GM18951 (cell line): Measurements from ENCODE around the gene FBLN2.

Source experiments
- POLR2A ChIP-seq: IDR thresholded peaks from 4 replicates; pipeline ENCODE4 v1.6.1; 2011; ENCODE audit warnings: mild to moderate bottlenecking; ENCODE audit not compliant: insufficient read length, insufficient read depth; ENCODE audit errors: extremely low read depth
- in situ Hi-C: fragments of 300-500 bp; cut with MboI; formaldehyde crosslinking; loops from one replicate; pipeline ENCODE4 v1.12.0; 2022; ENCODE audit warnings: low sequenced_read_pairs, mixed read lengths, inconsistent platforms; ENCODE audit not compliant: unreplicated experiment

FBLN2 gene

DNA sequence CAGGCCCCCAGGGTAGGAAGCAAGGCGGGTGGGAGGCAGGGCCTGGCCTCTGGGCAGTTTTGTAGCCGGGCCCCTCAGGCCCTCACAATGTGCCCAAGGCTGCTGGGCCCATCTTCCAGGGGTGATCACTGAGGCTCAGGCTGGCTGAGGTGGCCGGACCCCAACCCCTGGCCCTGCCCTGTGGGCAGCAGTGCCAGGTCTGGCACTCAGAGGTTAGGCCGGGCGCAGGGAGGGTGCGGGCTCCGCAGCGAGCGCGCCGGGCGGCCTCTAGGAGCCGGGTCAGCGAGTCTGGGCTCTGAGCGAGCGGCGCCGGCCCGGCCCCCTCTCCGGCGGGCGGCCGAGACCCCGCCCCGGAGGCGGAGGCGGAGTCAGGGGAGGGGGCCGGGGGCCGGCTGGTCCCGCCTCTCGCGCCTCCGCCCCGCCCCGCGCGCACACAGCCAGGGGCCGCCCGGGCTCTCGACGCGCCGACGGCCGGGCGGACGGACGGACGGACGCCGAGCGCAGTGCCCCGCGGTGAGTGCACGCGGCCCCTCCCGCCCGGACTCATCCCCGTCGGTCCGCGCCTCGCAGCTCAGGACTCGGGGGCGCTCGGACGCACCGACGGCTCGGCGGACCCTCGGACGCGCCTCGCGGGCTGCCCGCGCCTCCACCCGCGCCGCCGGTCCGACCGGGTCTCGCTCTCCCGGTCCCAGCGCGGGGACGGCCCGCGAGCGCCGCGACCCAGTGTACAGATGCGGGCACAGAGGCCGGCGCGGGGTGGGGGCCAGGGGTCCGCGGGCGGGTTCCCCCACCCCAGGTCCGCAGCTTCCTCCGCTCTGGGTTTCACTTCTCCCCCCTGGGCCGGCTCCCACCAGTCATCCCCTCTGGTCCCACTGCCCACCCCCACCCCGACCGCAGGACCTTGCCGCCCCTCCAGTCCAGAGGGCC, at the start of gene FBLN2:
Gene FBLN2 (plus strand): TSS at position 430 of the 927 bp plus-strand sequence. CDS start 21,231 bp downstream, outside the sequence.
- in situ Hi-C loops: no loop called here
- TF ChIP-seq POLR2A: no peak

DNA sequence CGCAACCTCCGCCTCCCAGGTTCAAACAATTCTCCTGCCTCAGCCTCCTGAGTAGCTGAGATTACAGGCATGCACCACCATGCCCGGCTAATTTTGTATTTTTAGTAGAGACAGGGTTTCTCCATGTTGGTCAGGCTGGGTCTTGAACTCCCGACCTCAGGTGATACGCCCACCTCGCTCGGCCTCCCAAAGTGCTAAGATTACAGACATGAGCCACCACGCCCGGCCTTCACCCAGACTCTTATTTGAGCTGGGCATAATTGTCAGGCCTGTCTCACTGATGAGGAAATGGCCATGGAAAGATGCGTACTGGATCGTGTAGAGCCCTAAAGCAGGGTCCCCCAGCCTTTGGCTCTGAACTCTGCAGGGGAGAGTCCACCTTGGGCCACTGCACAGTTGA, 49.7 kb upstream of the FBLN2 start:
- in situ Hi-C loops: loop anchor here (5.0 kb wide), 1 partner anchor 148 kb away; no protein-coding TSS in a partner anchor

DNA sequence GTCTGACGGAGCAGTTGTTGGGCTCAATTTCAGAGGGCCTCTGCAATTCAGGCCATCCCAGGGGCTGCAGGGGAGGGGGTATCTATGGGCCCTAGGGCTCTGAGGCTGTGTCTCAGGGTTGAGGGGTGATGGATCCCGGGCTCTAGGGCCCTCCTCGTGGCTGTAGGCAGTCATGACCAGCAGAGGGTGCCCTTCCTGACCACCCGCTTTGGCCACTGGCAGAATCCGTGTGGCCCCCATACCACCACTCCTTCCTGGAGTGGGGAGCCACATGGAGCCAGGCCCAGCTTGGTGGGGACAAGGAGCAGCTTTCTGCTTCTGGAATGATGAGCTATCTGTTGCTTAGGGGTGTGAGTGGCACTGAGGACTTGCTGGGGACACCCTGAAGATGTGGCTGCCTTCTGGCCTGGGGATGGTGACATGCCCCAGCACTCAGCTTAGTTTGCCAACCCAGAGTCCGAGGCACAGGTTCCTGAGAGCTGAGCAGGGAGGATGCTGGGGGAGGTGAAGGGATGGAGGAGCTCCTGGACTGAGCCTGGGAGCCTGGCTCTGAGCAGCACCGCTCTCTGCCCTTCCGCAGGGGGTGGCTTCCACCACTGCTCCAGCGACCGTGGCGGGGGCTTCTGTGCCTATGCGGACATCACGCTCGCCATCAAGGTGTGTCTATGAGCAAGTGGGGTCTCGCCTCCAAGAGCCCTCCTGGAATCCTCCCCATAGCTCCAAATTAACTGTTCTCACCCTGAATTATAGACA, 48.6 kb upstream of the FBLN2 start:
- TF ChIP-seq POLR2A: no peak
- in situ Hi-C loops: no loop called here

GRCh38 chr3:13501056-13501455, 47.9 kb upstream of the FBLN2 start:
- no peak for TF ChIP-seq POLR2A
- in situ Hi-C loops: no loop called here

DNA sequence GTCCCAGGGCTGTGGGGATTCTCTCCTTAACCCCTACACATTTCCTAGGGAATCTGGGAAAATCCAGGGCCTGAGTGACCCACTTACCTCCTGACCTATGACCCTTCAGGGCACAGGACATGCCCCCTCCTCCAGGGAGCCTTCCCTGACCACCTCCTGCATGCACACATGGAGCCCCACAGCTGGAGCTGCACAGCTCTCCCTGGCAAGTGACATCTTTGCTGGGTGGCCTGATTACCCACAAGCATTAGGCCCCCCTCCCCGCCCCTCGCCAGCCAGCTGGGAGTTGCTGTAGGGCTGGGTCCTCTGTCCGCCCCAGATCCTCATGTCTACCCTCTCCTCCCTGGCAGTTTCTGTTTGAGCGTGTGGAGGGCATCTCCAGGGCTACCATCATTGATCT, 47.4 kb upstream of the FBLN2 start:
- no peak for TF ChIP-seq POLR2A
- in situ Hi-C loops: no loop called here

GRCh38 chr3:13501958-13502790, 46.8 kb upstream of the FBLN2 start:
- TF ChIP-seq POLR2A: no peak
- in situ Hi-C loops: no loop called here

- in situ Hi-C loops: no loop called here
Measured at GRCh38 chr3:13502791-13503060, 46.2 kb upstream of the FBLN2 start.

DNA sequence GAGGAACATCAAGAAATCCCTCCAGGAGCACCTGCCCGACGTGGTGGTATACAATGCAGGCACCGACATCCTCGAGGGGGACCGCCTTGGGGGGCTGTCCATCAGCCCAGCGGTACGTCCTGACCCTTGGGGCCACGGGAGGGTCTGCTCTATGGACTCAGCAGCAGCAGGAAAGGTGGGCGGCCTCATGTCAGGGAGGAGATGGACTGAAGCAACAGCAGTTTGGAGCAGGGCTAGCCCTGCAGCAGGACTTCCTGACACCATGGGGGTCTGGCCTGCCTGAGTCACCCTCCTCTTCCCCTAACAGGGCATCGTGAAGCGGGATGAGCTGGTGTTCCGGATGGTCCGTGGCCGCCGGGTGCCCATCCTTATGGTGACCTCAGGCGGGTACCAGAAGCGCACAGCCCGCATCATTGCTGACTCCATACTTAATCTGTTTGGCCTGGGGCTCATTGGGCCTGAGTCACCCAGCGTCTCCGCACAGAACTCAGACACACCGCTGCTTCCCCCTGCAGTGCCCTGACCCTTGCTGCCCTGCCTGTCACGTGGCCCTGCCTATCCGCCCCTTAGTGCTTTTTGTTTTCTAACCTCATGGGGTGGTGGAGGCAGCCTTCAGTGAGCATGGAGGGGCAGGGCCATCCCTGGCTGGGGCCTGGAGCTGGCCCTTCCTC, 44.6 kb upstream of the FBLN2 start:
- in situ Hi-C loops: no loop called here
- no peak for TF ChIP-seq POLR2A

More at GRCh38 chr3:13502791-13503060, 46.2 kb upstream of the FBLN2 start:
- TF ChIP-seq POLR2A: no peak

- in situ Hi-C loops: no loop called here
- TF ChIP-seq POLR2A: no peak
Measured at GRCh38 chr3:13505147-13506130, 43.5 kb upstream of the FBLN2 start.

- in situ Hi-C loops: no loop called here
- no peak for TF ChIP-seq POLR2A
Measured at GRCh38 chr3:13506239-13506638, 42.7 kb upstream of the FBLN2 start.

DNA sequence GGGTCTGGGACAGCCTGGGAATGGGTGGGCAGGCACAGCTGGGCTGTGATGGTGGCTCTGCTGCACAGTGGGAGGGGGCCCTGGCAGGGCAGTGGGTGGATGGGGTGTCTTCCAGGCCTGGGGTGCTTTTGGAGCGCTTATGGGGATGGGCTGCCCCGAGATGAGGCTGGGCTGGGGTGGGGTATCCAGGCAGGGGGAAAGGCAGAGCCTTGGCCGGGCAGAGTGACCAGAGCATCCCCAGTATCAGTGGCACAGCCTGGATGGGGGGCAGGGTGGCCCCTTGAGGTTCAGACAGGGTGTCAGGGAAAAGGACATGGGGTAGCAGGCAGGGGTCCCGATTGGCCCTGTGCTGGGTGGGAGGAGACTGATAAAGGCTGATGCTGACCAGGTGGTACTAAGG, 42.2 kb upstream of the FBLN2 start:
- no peak for TF ChIP-seq POLR2A
- in situ Hi-C loops: no loop called here

DNA sequence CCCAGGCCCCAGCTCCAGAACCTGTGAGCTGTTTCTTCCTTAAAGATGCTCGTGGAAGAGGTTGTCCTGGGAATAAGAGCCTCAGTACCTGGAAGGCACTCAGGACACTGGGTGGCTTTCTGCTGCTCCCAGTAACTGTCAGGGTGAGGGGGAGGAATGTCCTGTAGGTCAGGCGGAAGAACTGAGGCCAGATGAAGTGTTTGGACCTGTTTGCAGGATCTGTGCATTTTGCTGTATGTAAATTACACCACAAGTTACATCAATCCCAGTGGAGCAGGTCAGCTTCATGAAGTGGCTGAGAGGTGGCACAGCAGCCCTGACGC, 41.7 kb upstream of the FBLN2 start:
- TF ChIP-seq POLR2A: no peak

More for the DNA sequence above, 41.7 kb upstream of the FBLN2 start:
- in situ Hi-C loops: no loop called here
